Hepatocyte (in vitro differentiated cells): ENCODE data around the gene ITPR1.

Experiments used
- EZH2 ChIP-seq: fragments of 200-600 bp; sonication (generic); IDR thresholded peaks from 2 replicates; pipeline ENCODE4 v1.6.1; 2016; ENCODE audit warnings: antibody characterized with exemption, mild to moderate bottlenecking, borderline replicate concordance
- EZH2phosphoT487 ChIP-seq: fragments of 200-600 bp; sonication (generic); IDR thresholded peaks from one replicate; pipeline ENCODE4 v1.6.1; 2018; ENCODE audit warnings: antibody characterized with exemption, mild to moderate bottlenecking, low read depth, moderate library complexity; ENCODE audit not compliant: unreplicated experiment, severe bottlenecking
- TF ChIP-seq, protein P1 (sequence below): fragments of 200-600 bp; sonication (generic); IDR thresholded peaks from 2 replicates; pipeline ENCODE4 v1.5.1; 2016; ENCODE audit warnings: antibody characterized with exemption, mild to moderate bottlenecking; ENCODE audit not compliant: poor library complexity

DNA sequence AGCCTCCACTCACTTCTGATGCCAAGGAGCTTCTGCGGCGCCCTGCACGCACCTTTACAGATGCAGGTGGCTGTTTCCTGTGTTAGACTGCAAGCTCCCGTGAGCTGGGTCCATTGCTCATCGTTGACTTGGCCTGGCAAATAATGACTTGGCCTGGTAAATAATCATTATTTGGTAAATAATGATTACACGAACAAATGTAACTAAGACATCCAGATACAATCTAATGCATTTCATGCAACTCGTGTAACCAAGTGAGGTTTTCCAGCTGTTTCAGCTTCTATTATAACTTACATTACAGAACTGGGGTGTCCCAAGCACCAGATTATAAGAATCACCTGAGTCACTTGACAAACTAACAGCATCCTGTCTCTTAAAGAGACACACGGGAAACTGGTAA lies 394.0 kb downstream of the ITPR1 start:
- TF ChIP-seq, protein P1, sequence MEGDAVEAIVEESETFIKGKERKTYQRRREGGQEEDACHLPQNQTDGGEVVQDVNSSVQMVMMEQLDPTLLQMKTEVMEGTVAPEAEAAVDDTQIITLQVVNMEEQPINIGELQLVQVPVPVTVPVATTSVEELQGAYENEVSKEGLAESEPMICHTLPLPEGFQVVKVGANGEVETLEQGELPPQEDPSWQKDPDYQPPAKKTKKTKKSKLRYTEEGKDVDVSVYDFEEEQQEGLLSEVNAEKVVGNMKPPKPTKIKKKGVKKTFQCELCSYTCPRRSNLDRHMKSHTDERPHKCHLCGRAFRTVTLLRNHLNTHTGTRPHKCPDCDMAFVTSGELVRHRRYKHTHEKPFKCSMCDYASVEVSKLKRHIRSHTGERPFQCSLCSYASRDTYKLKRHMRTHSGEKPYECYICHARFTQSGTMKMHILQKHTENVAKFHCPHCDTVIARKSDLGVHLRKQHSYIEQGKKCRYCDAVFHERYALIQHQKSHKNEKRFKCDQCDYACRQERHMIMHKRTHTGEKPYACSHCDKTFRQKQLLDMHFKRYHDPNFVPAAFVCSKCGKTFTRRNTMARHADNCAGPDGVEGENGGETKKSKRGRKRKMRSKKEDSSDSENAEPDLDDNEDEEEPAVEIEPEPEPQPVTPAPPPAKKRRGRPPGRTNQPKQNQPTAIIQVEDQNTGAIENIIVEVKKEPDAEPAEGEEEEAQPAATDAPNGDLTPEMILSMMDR: no peak
- TF ChIP-seq EZH2: no peak
- no peak for TF ChIP-seq EZH2phosphoT487
